COLO668 (cell line): Measurements from ENCODE around the gene RACK1.
"Not testable (repeated sequence)": the region's sequence is repeated elsewhere in the genome, so short reads cannot be mapped to it uniquely, and the experiment has no call there.

Experiments used
- DNase-seq: peaks from one replicate; lab custom pipeline; 2025; ENCODE audit not compliant: unreplicated experiment; lab: John Stamatoyannopoulos, UW

Gene RACK1

DNA sequence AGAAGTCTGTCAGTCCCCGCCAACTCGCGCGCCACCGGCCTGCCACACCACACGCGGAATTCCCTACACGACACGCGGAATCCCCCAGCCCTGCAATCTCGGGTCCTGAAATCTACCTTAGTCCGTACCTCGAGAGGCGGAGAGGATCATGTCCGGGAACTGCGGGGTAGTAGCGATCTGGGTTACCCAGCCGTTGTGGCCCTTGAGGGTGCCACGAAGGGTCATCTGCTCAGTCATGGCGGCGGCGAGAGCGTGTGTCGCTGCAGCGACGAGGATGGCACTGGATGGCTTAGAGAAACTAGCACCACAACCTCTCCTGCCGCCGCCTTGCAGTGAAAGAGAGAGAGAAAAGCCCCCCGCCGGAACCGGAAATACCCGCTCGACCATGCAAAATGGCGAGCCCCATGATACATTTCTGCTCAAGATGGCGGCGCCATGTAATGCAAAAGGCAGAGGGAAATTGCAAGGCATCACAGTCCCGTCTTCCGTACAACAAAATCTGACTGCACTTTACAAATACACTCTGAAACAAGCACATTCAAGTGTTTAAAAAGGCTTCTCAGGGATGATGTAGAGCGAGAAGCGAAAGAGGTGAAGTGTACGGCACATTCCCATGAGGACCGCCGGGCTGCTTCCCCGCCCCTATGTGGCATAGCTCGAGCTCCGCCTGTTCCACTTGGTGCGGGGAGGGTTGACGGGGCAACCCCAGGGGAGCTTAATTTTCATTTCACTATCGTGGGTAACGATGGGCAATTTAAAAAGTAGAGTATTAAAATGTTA is at the start of gene RACK1:
RACK1 (minus strand) TSS at position 343 of the 780 bp plus-strand sequence; CDS start at position 237, 106 bp downstream.
- DNase-seq: no peak

DNA sequence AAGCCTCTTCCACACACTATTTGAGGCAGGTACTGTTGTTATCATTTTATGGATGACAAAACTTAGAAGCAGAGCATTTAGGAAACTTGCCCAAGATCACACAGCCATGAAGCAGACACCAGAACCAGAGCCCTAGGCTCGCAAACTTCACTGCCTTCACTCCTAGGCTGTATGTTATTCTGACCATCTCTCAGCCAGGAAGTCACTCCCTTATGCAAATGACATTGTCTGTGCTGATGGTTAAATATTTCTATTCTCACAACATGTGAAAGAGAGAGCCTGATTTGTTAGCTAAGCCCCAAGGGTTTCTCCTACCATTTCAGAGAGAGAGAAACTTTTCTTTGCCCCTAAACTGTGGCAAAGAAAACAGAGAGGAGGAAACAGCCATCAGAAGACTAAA is 43.6 kb upstream of the RACK1 start:
- DNase-seq: not testable (repeated sequence)

DNA sequence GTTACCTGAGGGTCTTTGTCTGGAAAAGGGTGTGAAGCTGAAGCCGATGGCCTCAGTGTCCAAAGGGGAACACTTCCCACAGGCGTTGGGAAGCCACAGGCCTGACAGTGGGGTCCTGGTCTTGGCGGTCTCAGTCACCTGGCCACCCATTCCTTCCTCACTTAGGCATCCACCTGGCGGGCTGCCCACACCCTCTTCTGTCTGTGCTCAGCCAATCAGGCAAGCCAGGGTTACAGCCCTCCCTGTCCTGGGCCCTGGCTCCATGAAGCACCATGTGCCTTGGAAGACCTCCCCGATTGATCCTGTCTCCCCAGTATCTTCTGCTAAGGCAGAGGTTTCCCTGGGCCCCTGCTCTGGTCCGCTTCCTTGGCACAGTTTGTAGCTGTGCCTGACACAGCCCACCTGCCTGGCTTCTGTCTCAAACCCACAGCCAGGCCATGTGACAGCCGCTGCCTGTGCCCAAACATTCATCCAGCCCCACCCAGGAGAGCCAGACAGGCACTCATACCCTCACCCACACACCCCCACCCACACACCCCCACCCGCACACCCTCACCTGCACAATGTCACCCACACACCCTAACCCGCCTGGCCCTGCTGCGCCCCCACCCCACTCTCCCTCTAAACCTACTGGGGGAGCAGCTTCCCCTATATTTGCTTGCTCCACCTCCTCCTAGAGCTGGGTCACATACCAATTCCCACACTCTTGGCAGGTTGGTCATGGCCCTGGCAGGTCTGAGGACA is 42.4 kb upstream of the RACK1 start:
- not testable (repeated sequence) for DNase-seq

DNA sequence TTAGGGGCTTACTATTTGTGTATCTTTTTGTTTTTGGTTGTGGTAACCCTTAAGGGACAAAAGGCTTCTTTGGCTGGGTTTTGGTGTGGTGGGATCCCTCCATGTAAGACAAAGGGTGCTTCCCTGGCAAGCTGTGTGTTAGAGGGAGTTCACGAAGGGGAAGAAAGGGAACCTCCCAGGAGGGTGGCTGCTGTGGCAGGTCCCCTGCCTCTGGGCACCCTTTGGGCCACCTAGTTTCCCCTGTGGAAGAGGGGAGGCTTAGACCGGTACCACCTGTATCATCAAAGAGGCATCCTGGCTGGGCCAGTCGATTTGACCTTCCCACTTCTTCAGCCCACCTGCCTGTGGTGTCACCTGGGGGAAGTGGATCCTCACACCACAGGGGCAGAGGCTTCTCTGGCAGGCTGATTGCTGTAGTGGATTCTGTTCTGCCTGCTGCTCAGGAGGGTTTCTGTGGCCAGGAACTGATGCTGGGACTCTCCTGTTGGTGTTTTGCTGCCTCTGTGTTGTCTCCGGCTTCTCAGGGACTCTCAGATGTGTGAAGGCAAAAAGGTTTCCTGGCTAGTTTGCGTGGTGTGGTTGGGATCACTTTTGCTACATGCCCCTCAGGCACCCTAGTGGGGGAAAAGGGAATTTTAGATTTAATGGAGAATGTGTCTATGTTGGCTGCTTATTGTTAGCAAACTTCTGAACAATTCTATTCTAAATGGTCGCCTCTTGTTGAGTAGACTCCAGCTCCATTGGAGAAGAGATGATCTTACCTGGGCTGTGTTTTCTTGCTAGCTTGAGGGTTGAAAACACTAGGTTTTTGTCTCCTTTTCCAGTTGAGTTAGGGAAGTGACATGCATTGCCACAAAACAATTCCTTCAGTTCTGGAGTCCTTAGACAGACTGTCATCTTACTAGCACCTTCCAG is 40.4 kb upstream of the RACK1 start:
- DNase-seq: not testable (repeated sequence)

DNA sequence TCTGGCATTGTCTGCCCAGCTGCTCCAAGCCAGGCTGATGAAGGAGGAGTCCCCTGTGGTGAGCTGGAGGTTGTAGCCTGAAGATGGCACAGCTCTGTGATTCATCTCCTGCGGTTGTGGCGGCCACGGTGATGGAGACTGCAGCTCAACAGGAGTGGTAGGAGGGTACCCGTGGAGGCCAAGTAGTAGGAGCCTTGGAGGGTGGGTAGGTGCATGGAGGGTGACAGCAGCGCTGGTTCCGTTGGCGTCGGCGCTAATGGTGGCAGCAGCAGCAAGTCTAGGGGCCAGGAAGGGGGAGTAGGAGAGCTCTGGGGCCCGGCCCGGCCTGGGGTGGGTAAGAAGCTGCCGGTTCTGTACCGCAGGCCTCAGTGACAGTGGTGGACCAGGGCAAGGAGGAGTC is 39.6 kb upstream of the RACK1 start:
- no peak for DNase-seq

DNA sequence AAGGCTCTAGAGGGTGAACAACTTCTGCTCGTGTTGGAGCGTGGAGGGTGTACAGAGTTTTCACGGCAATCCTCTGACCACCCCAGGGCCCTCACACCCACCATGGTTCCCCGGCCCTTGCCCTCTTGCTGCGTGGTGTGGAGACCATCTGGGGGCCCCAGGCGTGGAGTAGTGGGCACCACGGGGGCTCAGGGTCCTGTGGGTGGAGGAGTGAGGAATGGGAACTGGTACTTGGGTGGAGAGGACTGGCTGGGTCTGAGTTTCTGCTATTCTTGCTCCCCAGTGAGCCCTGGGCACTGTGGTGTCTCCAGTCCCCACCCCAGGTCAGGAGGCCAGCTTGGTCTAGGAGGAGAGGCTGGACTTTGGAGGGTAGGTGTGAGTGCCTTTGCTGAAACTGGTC is 39.2 kb upstream of the RACK1 start:
- no peak for DNase-seq

DNA sequence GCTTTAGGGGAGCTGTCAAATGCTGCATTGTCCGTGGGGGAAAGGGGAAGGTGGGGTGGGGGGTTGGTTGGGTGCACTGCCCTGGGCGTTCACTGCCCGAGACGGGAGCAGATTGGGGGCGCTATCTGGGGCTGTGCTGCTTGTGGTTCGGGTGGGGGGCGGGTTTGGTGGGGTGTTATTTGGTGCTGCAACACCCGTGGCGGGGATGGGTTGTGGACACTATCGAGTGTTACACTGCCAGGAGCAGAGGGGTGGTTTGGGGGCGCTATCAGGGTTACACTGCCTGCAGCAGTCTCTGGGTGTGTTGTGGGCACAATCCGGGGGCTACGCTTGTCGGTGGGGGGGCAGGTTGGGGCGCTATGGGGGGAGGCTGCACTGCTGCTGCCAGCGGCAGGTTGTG is 38.7 kb upstream of the RACK1 start:
- DNase-seq: not testable (repeated sequence)

DNA sequence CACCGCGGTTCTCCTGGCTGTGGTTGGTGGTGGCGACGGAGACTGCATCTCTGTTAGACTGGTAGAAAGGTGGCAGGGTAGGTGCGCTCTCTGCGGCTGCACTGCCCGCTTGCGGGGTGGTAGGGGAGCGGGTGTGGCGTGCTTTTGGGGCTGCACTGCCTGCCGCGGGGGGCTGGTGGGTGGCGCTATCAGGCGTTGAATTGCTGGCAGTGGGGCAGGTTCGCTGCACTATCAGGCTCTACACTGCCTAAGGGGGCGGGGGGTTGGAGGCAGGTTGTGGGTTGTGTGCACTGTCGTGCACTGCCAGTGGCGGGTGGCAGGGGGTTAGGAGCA is 38.2 kb upstream of the RACK1 start:
- no peak for DNase-seq

DNA sequence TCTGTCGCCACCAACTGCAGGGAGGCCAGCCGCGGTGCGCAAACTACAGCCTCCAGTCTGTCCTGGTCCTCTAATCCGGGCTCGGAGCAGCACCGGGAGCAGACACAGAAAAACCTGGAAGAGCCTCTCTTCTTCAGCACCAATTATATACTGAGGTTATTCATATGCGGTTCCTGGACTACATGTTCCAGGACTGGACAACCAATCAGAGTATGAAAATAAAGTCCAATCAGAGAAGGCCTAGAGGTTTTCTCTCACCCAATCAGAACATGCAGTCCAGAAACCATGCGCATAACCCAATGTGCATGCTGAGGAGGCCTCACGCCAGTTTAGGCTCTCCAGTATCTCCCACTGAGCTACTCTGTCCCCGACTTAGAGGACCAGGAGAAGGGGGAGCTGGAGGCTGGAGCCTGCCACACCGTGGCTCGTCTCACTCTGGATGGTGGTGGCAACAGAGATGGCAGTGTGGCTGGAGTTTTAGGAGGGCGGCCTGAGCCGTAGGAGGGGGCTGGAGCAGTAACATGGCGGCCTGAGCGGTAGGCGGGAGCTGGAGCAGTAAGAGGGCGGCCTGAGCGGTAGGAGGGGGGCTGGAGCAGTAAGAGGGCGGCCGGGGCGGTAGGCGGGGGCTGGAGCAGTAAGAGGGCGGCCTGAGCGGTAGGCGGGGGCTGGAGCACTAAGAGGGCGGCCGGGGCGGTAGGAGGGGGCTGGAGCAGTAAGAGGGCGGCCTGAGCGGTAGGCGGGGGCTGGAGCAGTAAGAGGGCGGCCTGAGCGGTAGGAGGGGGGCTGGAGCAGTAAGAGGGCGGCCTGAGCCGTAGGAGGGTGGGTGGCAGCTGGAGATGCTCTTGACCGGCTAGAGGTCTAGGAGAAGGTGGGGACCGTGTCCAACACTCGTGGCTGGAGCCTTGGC is 37.6 kb upstream of the RACK1 start:
- DNase-seq: no peak

DNA sequence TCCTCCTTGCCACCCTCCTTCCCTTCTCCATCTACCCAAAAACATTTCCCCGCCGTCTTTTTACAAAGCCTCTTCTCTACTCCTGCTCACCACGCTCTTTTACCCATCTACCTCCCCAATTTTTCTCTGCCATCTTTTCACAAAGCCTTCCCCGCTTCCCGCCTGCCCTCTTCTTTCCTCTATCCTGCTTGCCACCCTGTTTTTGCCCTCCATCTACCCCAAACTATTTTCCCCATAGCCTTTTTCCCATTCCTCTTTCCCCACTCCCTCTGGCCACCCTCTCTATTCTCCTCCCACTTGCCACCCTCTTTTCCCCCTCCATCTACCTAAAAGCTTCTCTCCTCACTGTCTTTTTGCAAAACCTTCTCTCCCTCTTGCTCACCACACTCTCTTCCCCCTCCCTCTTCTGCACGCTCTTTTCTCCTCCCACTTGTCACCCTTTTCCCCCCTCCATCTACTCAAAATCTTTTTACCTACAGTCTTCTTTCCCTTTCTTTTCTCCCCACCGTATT is 36.6 kb upstream of the RACK1 start:
- DNase-seq: no peak

DNA sequence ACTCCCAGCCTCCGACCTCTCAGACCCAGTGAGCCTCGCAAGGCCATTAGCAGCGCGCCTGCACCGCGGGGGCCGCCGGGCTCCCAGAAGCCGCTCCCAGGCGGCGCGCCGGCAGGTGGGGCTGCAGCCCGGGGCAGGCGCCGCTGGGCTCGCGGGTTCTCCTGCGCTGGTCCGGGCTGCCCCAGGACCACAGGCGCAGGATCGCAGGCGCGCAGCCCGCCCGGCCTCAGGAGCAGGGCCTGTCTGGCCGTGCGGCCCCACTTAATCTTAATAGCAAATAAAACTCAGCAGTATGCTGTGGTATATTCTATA is 29.7 kb upstream of the RACK1 start:
- DNase-seq: not testable (repeated sequence)

DNA sequence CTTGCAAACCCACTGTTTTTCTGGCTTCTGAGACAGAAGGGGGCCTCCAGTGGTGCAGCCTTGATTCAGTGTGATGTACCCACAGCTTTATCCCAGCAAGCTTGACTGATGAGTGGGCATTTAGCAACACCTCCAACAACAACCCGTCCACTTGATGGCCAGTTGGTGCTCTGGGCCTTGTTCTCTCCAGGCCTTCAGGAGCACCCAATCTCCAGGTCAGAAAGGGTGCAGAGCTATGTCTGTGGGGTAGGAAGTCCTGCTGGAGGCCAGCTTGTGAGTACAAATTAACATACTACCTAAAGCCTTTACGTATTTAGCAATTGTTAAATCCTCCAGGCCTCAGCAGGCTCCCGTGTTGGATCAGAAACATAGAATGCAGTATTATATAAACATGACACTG is 27.4 kb upstream of the RACK1 start:
- no peak for DNase-seq

DNA sequence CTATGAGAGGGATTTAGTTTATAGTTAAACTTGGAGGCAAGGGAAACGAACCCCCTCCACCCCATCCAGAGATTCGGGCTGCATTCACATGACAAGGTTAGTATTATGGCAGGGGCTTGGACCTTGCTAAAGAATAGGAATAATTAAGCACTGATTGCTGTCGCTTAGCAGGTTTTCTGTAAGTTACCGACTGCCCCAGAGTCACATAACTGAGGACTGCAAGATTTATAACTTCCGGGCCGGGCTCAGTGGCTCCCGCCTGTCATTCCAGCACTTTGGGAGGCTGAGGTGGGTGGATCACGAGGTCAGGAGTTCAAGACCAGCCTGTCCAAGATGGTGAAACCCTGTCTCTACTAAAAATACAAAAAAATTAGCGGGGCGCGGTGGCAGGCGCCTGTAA is 24.2 kb upstream of the RACK1 start:
- DNase-seq: not testable (repeated sequence)

DNA sequence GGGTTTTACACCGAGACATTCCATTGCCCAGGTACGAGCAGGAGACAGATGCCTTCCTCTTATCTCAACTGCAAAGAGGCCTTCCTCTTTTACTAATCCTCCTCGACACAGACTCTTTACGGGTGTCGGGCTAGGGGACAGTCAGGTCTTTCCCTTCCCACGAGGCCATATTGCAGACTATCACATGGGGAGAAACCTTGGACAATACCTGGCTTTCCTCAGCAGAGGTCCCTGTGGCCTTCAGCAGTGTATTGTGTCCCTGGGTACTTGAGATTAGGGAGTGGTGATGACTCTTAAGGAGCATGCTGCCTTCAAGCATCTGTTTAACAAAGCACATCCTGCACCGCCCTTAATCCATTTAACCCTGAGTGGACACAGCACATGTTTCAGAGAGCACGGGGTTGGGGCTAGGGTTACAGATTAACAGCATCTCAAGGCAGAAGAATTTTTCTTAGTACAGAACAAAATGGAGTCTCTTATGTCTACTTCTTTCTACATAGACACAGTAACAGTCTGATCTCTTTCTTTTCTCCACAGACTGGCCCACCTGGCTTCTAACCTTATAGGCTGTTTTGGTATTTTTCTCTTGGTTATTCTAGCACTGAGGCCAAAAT is 23.7 kb upstream of the RACK1 start:
- DNase-seq: not testable (repeated sequence)

DNA sequence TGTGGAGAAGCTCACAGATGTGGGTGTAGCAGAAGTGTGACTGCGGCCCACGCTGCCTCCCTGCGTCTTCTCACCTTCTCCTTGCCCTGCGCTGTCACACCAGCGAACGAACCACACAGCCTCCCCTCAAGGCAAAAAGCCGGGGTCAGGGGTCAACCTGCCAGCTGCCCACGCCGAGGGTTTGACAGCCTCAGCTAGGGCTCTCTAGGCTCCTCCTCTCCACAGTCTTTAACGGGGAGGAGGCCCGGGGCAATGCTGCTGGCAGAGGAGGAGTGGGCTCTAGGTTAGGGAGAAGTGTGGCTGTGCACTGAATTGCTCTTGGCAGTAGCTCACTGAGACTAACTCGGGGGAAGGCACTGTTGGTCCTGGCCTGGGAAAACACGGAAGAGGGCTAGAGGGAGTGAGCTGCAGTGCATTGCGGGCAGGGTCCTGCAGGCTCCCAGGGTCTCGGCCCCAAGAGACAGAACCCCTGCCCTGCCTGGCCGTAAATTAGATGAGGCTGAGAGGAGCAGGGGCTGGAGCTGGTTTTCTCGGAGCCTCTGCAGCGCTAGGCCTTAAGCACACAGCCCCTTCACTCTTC is 21.5 kb upstream of the RACK1 start:
- DNase-seq: no peak

DNA sequence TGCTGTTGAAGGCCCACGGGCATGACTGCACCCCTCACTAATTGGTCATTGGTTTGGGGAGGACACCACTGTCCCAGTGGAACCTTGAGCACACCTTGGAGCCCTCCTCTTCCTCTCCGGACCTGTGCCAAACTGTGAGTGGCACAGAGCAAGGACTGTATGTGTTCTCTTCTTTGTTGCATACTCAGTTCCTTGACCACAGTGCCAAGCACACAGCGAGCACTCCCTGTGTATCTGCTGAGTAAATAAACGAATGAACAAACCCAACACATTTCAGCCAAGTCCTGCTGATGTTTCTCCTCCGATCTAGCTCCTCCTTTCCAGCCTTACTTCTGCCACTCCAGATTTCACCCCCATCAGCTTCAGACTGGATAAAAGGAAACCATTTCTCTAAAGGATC is 19.9 kb upstream of the RACK1 start:
- DNase-seq: no peak

DNA sequence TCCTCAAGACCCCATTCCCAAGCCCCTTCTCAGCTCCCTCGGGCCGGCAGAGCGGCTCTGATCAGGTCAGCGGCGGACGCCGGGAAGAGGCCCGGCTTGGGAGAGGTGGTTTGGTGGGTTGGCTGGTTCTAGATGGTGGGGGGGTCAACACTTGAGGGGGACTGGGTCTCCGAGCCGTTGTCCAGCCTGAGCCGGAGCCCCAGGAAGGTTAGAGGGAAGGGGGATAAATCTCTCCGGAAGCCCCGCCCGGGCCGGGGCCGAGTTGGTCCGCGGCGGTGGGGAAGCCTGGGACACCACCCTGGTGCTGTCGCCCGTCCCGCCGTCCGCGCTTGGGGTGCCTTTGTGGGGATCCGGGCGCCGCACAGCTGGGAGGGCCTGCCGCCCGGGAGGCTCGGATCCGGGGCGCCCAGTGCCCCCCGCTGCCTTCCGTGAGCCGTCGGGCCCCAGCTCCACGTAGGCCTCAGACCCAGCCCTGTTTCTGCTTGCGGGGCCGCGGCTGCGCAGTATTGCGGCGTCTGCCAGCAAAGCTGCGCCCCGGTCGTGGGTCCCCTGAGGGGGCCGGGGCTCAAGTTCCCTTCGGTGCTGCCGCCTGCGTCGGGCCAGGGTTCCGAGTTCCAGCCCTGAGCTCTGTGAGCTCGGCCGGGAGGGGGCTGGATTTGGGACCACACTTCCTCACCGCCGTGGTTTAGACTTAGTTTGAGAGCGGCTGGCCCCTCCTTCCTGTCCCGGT is 17.8 kb upstream of the RACK1 start:
- DNase-seq: no peak

DNA sequence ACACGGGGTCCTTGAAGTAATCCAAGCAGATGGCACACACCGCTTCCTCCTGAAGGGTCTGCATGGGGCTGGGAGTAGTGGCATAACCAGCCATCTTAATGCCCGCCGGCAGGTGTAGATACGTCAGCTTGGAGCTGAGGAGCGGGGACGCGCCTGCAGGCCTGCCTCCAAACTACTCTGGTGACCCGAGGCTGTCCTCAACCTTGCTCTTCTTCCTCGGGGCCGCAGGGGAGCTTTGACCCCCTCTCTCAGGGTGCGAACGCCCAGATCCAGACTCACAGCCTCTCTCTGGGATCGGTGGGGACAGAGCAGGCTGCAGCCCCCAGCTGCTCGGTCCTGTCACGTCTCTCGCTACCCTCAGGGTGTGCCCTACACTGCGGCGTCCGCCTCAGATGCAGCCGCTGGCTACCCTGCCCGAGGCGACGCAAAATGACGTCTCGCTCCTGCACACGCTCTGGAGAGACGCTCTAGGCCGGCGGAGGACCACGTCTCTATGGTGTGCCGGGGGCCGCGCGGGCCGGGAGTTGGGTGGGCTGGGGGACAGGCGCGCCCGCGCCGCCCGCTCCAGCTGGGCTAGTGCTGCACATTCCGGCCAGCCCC is 17.1 kb upstream of the RACK1 start, which contains the start of gene TRIM52:
TRIM52 (minus strand) TSS at position 424 of the 600 bp plus-strand sequence; CDS start at position 94, 330 bp downstream.
- no peak for DNase-seq
